Mucosa of stomach (tissue), 1 donor: ENCODE results near the gene CYP2S1.
"Not testable (repeated sequence)": the region's sequence is repeated elsewhere in the genome, so short reads cannot be mapped to it uniquely, and the experiment has no call there.

Experiments used
- H3K27me3 ChIP-seq: one replicate; pipeline ENCODE4 v1.7.0; 2013; ENCODE audit warnings: mild to moderate bottlenecking, low read length; ENCODE audit not compliant: control insufficient read depth, insufficient read depth
- H3K36me3 ChIP-seq: one replicate; pipeline ENCODE4 v1.7.0; 2013; ENCODE audit warnings: low read length; ENCODE audit not compliant: control insufficient read depth, insufficient read depth
- H3K4me1 ChIP-seq: one replicate; pipeline ENCODE4 v1.7.0; 2013; ENCODE audit warnings: mild to moderate bottlenecking, low read length; ENCODE audit not compliant: control insufficient read depth, insufficient read depth
- H3K4me3 ChIP-seq: one replicate; pipeline ENCODE4 v1.7.0; 2013; ENCODE audit warnings: low read length
- H3K9ac ChIP-seq: one replicate; pipeline ENCODE4 v1.7.0; 2013; ENCODE audit warnings: mild to moderate bottlenecking, low read length, moderate library complexity
- H3K9me3 ChIP-seq: one replicate; pipeline ENCODE4 v1.7.0; 2013; ENCODE audit warnings: mild to moderate bottlenecking, low read length, moderate library complexity; ENCODE audit not compliant: control insufficient read depth
- donor health status: Pancreatic carcinoma.

Gene CYP2S1

DNA sequence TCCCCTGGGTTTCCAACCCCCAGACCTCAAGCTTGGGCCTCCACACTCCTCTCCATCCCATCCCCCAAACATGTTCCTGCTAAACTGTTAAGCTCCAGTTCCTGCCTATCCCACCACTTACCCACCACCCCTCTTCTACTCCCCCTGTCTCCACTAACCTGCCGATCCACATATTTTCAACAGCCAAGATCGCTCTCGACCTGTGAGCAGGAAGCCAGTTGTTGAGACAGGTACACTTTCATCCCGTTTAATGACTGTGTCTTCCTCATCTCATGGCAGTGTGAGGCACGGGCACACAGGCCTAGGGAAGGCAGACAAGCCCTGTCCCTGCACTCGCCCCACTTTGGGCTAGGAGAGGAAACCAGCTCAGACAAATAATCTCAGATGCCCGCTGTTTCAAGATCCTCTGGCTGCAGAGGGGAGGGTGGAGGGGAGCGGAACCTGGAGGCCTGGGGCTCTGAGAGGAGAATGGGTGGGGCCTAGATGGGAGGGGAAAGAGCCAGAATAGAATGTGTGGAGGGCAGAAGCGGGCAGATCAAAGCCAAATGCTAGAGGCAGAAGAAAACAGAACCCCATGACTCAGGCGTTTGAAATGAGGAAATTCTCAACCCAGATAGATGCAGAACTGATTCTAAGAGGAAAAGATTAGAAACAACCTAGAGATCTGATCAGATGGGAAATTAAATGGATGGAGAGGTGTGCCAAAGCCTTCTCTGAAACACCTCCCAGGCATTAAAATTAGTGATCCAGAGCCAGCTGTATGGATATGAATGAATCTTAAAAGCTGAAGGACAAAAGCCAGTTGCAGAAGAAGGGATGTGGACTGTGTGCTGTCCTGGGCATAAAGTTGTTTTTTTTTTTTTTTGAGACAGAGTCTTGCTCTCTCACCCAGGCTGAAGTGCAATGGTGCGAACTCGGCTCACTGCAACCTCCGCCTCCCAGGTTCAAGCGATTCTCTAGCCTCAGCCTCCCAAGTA, 16.9 kb upstream of the CYP2S1 start:
- Histone ChIP-seq H3K4me3 (no peak overlapping the region), H3K9ac (peak overlapping the region; percentile 25), H3K36me3 (no peaks in the 10 kb centered on the region), H3K4me1 (peaks cover 43% of the 10 kb centered on the region), H3K27me3 (no peaks in the 10 kb centered on the region), H3K9me3 (no peaks in the 10 kb centered on the region)

DNA sequence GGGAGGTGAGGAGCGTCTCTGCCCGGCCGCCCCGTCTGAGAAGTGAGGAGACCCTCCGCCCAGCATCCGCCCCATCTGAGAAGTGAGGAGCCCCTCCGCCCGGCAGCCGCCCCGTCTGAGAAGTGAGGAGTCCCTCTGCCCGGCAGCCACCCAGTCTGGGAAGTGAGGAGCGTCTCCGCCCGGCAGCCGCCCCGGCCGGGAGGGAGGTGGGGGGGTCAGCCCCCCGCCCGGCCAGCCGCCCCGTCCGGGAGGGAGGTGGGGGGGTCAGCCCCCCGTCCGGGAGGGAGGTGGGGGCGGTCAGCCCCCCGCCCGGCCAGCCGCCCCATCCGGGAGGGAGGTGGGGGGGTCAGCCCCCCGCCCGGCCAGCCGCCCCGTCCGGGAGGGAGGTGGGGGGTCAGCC, 12.8 kb upstream of the CYP2S1 start:
- not testable (repeated sequence) for H3K9ac ChIP-seq, H3K9me3 ChIP-seq
- peaks cover 14% of the 10 kb centered on the region for H3K4me1 ChIP-seq

DNA sequence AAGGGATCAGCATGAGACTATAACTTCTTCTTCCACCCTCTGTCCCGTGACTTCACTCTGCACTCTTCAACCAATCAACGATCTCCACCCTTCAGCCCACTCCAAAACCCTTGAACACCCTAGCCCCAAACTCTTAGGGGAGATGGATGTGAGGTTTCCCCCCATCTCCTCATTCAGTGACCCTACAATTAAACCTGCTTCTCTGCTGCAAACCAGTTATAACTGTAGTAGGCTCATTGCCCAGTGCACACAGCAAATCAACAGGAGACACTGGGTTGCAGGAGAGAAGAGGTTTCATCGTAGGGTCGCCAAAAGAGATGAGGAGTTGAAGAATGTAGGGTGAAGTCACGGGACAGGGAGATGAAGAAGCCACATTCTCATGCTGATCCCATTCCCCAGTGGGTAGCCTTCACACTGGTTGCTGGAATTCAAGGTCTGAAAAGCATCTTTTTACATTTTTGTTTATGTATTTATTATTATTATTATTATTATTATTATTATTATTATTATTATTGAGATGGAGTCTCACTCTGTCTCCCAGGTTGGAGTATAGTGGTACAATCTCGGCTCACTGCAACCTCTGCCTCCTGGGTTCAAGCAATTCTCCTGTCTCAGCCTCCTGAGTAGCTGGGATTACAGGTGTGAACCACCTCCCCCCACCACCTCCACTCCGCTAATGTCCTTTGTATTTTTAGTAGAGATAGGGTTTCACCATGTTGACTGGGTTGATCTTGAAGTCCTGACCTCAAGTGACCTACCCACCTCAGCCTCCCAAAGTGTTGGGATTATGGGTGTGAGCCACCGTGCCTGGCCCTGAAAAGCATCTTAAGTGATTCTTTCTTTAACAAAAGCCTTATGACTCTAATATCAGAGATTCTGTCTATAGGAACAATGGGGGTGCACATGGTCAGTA, 5.8 kb upstream of the CYP2S1 start:
- Histone ChIP-seq H3K36me3 (no peaks in the 10 kb centered on the region), H3K9ac (no peak overlapping the region), H3K4me1 (peaks cover 3% of the 10 kb centered on the region), H3K27me3 (peaks cover 3% of the 10 kb centered on the region), H3K9me3 (no peaks in the 10 kb centered on the region), H3K4me3 (no peak overlapping the region)

More for the DNA sequence above, 12.8 kb upstream of the CYP2S1 start:
- not testable (repeated sequence) for H3K27me3 ChIP-seq, H3K4me3 ChIP-seq, H3K36me3 ChIP-seq

DNA sequence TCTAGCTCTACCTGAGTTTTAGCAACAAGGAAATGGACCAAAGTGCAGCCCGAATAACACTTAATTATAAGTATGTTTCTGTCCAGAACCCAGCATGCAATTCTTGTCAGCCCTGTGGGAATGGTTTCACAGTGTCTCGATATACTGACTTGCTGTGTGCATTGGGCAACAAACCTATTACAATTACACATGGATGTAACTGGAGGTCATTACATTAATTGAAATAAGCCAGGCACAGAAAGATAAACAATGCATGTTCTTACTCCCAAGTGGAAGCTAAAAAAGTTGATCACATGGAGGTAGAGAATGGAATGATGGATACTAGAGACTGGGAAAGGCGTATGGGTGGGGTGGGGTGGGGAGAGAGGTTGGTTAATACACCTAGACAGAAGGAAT, 5.1 kb upstream of the CYP2S1 start:
- H3K36me3 ChIP-seq = no peaks in the 10 kb centered on the region
- H3K27me3 ChIP-seq = peaks cover 9% of the 10 kb centered on the region
- H3K9ac ChIP-seq = no peak overlapping the region
- peaks cover 10% of the 10 kb centered on the region for H3K4me1 ChIP-seq
- no peak overlapping the region for H3K4me3 ChIP-seq
- H3K9me3 ChIP-seq = no peaks in the 10 kb centered on the region

DNA sequence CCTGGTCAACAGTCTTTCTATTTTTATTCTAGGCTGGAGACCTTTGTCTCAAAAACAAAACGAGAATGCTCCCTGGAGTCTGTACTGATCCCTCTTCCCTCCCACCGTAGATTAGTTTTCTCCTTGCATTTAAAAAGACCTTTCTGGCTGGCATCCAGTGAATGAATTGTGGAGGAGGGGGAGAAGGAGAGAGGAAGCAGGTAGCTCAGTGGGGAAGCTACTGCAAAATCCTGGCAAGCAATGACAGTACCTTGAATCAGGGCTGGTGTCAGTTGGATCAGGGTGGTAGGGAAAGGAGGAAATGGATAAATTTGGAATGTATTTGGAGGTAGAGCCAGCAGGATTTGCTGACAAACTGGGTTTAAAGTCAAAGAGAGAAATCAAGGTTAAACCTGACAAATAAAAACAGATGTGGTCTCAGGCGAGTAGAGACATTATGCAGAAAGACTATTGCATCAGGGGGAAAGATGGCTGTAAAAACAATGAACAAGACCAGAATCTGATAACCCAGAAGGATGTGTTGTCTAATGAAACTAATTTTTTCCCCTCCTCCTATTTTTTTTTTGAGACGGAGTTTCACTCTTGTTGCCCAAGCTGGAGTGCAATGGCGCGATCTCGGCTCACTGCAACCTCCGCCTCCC, 3.5 kb upstream of the CYP2S1 start:
- Histone ChIP-seq H3K27me3 (peaks cover 21% of the 10 kb centered on the region), H3K9ac (no peak overlapping the region), H3K9me3 (no peaks in the 10 kb centered on the region), H3K4me3 (no peak overlapping the region), H3K36me3 (no peaks in the 10 kb centered on the region), H3K4me1 (peaks cover 16% of the 10 kb centered on the region)

DNA sequence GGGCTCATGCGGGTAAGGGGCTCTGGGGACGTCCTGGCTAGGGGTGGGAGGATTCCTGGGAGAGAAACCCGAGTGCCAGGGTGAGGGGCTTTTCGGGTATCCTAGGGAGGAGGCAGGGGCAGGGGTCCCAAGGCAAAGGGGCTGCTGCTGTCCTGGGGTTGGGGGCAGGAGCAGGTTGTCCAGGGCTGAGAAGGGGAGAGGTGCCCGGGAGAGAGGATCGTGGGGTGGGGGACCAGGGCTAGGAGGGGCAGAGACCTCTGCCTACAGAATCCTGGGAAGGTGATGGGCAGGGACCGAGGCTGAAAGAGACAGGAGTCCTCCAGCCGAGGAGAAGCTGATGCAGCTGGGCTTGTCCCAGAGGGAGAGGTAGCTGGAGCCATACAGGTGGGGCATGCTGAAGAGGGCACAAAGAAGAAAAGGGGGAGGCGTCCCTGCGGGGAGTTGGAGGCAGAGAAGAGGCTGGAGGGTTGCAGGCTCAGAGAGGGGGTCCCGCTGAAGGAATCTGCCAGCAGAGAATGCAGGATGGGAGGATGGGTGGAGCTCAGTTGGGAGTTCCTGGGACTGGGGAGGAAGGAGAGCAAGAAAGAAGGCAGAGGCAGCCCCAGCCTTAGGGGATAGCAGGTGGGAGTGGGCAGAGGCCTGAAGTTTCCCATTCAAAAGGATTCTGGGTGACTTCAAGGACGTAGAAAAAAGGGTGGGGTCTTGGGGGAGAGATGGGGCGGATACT, 574 bp downstream of the CYP2S1 start:
- Histone ChIP-seq H3K4me3 (peak overlapping the region; percentile 82), H3K9ac (peak overlapping the region; percentile 80), H3K27me3 (peaks cover 21% of the 10 kb centered on the region)

DNA sequence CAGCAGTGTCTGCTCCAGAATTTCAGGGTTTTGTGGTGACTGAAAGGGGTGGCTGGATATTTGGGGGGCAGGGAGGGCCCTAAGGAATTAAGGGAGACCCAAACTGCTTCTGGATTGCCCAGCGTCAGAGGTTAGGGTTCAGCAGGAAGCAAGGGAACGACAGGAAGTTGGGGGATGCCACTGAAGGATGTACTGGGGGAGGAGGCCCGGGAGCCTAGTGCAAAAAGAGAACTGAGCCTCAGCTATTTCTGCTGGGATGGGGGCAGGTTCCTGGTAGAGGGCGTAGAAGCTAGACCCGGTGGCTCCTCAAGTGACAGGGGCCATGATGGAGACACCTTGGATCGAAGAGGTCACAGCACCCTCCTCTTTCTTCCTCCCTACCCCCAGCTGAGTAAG, 1.1 kb downstream of the CYP2S1 start:
- peak overlapping the region; percentile 80 for H3K9ac ChIP-seq
- H3K36me3 ChIP-seq = peaks cover 13% of the 10 kb centered on the region
- peak overlapping the region; percentile 82 for H3K4me3 ChIP-seq
- peaks cover 45% of the 10 kb centered on the region for H3K4me1 ChIP-seq
- H3K27me3 ChIP-seq = peaks cover 21% of the 10 kb centered on the region
- H3K9me3 ChIP-seq = no peaks in the 10 kb centered on the region

More for the DNA sequence above, 574 bp downstream of the CYP2S1 start:
- Histone ChIP-seq H3K9me3 (no peaks in the 10 kb centered on the region), H3K36me3 (peaks cover 13% of the 10 kb centered on the region), H3K4me1 (peaks cover 43% of the 10 kb centered on the region)

DNA sequence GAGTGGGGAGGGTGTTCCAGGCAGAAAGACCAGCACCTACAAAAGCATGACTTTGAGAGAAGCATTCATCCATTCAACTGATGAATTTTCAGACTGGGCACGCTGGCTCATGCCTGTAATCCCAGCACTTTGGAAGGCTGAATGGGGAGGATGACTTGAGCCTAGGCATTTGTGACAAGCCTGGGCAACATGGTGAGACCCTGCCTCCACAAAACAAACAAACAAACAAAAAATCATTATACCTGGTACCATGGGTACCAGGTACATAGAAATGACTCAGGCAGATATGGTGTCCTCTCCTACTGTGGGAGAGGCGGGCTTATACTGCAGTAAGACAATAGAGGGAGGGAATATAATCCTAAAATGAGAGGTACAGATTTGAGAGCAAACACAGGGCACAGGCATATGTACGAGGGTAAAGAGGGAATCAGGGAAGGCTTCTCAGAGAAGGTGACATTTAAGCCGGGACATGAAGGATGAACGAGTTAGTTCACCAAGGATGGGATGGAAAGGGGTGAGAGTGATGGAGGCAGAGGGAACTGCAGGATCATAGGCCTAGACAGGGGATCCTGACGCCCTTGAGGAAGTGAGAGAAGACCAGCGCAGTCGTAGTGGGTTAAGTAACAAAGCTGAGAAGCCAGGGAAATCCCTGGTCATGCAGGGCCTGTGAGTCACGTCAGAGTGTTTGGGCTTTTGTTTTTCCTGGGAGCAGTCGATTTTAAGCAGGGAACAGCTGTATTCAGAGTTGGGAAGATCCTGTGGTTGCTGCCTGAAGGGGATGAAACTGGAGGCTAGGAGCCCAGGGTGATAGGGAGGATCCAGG, 2.9 kb downstream of the CYP2S1 start:
- Histone ChIP-seq H3K4me1 (peaks cover 45% of the 10 kb centered on the region), H3K36me3 (peaks cover 13% of the 10 kb centered on the region), H3K9ac (peak overlapping the region; percentile 57), H3K9me3 (no peaks in the 10 kb centered on the region), H3K4me3 (no peak overlapping the region), H3K27me3 (peaks cover 21% of the 10 kb centered on the region)

DNA sequence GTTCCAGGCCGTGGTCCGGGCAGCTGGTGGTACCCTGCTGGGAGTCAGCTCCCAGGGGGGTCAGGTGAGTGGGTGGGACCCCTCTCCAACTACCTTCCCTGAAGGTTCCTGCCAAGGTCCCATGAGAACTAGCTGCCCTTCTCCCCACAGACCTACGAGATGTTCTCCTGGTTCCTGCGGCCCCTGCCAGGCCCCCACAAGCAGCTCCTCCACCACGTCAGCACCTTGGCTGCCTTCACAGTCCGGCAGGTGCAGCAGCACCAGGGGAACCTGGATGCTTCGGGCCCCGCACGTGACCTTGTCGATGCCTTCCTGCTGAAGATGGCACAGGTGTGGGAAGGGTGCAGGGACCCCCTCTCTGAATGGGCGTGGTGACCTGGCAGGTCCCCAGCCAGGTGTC, 5.5 kb downstream of the CYP2S1 start:
- Histone ChIP-seq H3K4me3 (no peak overlapping the region), H3K4me1 (peaks cover 34% of the 10 kb centered on the region), H3K9ac (no peak overlapping the region), H3K36me3 (peaks cover 13% of the 10 kb centered on the region), H3K9me3 (no peaks in the 10 kb centered on the region), H3K27me3 (peaks cover 6% of the 10 kb centered on the region)

DNA sequence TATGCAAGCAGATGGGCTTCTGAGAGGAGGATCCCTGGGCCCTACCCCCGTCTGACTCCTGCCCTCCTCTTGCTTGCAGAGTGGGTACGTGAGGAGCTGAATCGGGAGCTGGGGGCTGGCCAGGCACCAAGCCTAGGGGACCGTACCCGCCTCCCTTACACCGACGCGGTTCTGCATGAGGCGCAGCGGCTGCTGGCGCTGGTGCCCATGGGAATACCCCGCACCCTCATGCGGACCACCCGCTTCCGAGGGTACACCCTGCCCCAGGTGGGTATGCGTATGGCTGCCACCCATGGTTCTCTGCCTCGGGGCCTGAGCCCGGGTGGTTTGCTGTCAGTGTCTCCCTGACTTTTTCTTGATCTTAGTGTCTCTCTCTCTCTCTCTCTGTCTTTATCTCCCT, 10.4 kb downstream of the CYP2S1 start:
- Histone ChIP-seq H3K4me3 (no peak overlapping the region), H3K36me3 (peaks cover 20% of the 10 kb centered on the region), H3K9ac (no peak overlapping the region), H3K27me3 (no peaks in the 10 kb centered on the region), H3K4me1 (peaks cover 25% of the 10 kb centered on the region), H3K9me3 (no peaks in the 10 kb centered on the region)

DNA sequence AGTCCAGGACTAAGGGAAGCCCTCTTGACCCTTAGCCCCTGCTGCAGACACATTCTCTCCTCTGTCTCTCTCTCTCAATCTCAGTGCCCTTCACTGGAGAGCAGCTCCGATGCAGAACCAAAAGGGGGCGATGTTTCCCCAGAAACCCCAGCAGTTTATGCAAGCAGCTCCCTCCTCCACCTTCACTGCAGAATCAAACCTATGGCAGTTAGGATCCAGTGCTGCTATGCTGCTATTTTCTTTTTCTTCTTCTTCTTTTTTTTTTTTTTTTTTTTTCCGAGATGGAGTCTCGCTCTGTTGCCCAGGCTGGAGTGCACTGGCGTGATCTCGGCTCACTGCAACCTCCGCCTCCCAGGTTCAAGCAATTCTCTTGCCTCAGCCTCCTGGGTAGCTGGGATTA, 11.3 kb downstream of the CYP2S1 start:
- H3K9me3 ChIP-seq, H3K27me3 ChIP-seq, H3K9ac ChIP-seq, H3K4me3 ChIP-seq: not testable (repeated sequence)
- peaks cover 20% of the 10 kb centered on the region for H3K36me3 ChIP-seq
- peaks cover 21% of the 10 kb centered on the region for H3K4me1 ChIP-seq
